OCI-M2 (cell line): ENCODE results near the gene ALAS1.

ENCODE experiments used
- DNase-seq: peaks from one replicate; lab custom pipeline; 2025; ENCODE audit not compliant: unreplicated experiment; lab: John Stamatoyannopoulos, UW

Gene ALAS1

DNA sequence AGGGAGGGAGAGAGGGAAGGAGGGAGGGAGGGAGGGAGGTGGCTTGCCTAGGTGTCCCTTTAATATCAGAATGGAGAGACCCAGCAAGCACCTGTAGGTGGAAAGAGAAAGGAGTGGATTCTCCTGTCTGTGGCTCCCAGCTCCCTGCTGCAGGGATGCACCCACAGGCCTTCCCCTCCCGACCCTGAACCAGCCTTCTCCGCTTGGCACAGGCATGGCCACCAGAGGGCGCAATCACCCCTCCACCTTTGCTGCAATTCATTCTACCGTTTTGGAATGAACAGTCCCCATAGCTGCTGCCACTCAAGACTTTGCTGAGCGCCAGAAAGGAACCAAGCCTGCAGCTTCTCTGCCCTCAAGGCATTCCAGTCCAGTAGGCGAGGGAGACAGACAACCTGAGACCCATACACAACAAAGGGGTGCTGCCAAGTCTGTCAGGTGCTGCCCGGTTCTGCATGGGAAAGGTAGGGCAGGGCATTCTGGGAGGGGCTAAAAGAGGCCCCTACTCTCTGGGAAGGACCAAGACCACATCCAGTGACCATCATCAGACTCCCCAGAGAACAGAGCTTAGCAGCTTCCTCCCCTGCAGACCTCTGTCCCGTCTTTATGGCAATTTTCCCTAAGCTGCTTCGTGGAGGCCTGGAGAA, 22.5 kb downstream of the ALAS1 start:
- peak; percentile 26 for DNase-seq

DNA sequence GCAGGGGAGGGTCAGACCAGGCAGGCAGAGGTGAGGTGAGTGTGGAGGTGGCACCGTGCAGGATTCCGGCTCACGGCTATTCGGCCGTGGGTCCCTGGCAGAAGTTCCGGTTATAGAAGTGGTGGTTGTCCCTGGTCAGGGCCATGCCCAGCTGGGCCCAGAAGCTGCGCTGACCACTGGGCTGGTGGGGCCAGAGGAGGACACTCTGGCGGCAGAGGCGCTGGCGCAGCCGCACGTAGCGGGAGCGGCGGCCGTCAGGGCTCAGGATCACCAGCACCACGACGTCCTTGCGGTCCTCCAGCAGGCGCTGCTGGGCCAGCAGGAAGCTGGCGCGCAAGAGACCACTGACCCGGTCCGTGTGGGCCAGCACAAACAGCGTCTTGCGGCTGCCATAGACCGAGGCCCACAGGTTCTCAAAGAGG, 23.2 kb downstream of the ALAS1 start:
- no peak for DNase-seq

DNA sequence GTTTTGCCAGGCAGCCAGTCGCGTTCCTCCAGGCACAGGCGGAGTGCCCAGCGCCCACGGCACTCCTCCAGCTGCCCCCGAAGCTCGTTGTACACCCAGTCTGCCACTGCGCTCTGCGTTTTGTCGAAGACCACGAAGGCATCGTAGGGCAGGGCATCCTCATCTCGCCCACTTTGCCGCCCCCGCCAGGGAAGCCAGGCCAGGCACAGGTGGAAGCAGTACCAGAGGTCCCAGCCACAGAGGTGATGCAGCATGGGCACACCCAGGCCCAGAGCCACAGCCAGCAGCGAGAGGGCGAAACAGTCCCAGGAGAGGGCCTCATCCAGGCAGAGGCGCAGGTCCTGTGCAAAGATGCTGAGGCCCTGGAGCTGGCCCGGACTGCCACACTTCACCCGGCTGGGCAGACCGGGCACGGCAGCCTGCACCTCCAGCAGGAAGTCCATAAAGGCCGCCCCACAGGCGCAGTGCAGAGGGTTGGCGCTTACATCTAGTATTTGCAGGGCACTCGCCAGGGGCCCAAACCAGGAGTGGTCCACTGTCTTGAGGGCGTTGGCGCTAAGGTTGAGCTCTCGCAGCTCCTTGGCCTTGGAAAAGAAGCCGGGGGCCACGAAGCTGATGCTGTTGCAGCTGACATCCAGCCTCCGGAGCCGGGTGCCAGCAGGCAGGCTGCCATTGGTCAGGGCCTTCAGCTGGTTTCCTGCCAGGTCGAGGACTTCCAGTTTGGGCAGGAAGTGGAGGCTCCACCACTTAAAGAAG, 23.8 kb downstream of the ALAS1 start:
- DNase-seq = no peak

DNA sequence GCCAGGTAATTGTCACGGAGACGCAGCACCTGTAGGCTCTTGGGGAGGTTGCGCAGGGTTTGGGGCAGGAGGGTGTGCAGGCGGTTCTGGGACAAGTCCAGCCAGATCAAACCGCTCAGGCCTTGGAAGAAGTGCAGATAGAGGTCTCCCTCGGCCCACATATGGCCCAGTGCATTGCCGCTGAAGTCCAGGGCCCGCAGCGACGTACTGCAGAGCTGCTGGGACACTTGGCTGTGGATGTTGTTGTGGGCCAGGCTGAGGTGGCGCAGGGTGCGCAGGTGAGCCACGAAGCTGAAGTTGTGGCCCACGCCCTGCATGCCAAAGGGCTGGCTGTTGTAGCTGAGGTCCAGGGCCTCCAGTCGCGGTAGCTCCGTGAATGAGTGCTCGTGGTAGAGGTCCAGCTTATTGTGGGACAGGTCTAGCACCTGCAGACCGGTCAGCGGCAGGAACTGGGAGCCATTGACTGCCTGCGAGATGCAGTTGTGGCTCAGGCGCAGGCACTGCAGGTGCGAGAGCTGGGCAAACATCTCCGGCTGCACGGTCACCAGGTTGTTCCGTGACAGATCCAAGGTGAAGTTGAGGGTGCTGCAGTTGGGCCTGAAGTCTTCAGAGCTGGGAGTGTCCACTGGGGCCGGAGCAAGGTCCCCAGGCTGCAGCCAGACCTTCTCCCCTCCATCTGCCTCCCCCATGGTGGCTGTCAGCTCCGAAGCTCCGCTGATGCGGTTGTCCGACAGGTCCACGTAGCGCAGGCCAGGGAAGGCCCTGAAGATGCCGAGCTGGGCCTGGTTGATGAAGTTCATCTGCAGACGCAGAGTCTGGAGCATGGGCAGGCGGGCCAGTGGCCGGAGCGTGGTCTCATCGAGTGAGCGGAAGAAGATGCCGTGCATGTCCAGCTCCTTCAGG, 24.6 kb downstream of the ALAS1 start:
- DNase-seq = no peak

DNA sequence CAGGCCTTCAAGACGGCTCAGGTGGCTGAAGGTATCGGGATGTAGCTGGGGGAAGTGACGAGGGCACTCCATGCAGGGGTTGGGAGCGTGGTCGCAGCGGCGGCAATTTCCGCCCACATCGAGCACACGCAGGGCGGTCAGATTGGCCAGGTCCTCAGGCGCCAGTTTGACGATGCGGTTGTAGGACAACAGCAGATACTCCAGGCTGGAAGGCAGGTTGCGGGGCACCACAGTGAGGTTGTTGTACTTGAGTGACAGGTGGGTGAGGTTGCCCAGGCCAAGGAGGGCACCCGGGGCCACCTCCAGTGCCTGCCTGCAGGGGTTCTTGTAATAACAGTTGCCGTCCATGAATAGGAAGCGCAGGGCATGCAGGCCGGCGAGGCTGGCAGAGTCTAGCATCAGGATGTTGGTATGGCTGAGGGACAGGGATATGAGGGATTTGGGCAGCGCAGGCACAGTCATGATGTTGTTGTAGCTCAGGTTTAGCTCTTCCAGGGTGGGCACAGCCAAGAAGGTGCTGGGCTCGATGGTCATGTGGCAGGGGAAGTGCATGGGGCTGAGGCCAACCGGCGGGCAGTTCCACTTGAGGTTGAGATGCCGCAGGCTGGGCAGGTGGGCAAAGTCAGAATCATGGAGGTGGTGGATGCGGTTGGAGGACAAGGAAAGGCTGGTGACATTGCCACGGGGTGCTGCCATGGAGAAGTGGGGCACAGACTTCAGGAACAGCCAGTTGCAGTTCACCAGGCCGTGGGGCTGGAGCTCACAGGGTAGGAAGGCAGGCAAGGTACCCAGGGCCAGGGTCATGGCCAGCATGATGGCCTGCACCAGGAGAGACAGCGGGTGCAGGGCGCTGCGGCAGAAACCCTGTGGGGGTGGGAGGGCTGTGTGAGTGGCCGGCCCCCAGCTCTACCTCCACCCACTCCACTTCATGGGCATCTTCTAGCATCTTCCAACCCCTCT, 25.8 kb downstream of the ALAS1 start:
- no peak for DNase-seq

DNA sequence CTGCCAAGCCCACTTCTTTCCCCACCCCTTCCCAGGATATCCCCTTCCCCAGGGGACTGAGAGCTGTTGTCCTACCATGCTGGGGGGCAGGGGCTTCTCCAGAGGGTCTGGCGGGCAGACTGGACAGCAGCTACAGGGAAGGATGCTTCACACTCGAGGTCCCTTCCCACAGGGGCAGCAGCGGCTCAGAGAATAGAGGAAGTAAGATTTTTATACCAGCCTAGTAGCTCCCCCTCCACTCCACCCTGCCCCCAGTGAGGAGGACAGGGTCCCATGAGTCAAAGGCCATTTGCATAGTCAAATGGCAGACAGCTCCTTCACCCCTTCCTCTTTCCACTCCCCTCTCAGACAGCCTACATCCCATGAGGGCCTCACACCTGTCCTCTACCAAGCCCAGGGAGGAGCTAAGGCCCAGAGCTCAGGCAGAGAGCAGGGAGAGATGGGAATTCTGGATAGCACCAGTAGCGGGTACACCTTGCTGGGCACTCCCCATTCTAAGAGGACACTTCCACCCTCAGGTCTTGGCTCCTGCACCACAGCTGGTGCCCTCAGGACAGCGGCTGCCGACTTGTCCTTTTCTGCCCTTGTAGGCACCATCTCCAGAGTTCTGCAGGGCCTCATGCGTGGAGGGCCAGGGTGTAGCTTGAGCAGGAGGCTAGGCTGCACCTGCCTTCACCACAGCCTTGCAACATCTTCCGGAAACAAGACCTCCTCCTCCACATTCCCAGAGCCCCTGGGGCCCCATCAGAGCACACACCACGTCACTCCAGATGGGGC, 27.7 kb downstream of the ALAS1 start, which contains the start of gene TLR9:
TSS of gene TLR9 (minus strand) at position 194 of the 777 bp plus-strand sequence. CDS start at position 78, 116 bp downstream.
- no peak for DNase-seq

DNA sequence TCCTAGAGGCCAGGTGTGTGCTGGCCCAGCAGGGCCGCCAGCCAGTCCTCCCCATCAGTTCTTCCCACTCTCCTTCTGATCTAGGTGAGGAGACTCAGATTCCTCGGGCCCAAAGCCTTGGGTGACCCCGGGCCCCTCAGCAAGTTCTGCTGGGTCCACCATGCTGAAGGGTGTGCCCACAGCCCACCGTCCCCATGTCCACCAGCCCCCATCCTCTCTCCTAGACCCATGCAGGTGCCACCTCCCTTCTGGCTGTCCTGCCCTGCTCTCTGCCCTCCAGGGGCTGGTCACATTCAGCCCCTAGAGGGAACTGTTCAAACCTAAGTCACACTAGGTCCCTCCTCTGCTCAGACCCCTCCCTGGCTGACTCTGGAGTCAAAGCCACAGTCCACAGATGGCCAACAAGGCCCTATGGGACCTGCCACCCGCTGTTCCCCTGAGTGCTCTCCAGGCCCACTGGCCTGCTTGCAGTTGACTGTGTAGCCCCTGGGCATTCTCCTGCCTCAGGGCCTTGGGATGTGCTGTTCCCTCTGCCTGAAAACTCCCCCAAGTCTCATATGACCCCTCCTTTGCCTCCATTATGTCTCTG, 28.4 kb downstream of the ALAS1 start:
- DNase-seq = no peak

DNA sequence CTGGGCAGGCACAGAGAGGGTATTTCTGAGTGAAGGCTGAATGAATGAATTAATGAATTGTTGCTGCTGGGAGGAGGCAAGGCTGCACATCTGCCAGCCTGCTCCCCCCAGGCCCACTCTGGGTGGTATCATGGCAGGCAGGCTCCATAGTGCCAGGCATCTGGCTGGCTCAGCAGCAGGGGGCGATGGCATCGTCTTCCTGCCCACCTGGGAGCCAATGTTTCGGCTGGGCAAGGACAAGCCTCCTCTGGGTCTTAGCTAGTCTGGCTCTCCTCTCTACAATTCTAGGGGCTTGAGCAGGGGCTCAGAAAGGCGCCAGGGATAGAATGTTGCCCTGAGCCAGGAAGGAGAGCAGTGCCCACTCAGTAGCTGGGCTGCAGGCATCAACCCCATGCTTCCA, 29.2 kb downstream of the ALAS1 start:
- DNase-seq = no peak

DNA sequence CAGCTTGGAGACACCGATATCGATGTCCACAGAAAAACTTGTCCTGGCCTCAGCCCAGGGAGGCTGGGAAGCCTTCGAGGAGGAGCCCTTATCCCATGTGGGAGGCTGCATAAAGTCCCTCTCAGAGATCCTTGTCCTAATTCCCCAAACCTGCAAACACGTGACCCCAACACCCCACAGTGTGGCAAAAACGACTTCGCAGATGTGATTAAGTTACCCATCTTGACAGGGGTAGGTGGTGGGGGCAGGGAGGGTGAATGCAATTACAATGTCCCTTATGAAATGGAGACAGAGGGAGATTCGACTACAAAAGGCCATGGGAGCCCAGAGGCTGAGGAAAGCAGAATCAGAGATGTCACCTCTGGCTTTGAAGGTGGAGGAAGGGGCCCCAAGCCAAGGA, 29.8 kb downstream of the ALAS1 start:
- no peak for DNase-seq

DNA sequence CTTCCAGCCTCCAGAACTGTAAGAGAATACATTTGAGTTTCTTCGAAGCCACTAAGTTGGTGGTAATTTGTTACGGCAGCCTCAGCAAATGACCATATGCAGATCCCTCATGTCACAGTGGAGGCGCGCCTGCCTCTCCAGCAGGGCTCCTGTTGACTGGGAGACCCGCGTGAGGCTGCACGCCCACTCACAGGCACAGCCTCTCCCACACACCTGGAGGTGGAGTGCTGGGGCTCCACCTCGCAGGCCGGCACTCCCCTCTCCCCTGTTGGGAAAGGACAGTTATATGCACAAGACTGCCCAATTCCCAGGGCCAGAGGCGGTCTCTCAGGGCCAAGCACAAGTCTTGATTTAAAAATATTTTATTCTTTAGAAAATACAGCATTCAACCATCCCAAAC, 30.3 kb downstream of the ALAS1 start:
- no peak for DNase-seq

DNA sequence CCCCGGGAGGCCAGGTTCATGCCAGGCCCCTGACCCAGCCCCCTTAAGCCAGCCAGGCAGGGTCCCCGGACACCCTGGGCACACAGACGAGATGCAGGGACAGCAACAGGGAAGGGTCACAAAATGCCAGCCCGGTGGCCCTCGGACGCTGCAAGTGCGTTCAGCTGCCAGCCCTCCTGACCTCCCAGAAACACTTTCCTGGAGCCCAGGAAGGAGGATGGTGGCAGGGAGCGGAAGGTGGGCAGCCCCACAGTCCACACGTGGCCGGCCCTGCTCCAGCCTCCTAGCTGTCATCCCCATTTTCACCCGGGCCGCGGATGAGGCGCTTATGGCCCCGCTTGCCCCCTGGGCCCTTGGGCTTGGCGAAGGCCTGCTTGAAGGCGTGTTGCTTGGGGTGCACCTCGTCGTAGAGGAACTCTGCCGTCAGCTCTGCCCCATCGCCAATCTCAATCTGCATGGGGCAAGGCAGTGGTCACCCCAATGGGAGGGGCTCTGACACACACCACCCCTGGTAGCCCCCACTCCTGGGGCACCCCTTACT, 30.9 kb downstream of the ALAS1 start:
- no peak for DNase-seq

DNA sequence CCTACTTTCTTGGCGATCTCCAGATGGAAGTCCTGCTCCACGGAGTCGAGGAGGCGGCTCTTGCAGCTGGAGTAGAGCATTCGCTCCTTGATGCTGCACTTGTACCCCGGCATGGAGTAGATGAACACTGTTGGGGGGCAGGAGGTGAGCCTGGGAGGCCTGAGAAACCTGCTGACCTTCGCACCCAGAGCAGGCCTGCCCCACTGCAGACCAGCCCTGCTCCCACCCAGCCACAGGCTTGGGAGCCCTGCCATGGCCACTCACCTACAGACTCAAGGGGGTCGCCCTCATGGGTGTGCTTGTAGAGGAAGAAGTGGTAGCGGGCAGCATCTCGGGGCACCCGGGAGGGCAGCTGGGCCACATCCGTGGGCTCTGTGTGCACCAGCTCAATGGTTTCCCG, 31.7 kb downstream of the ALAS1 start:
- no peak for DNase-seq

DNA sequence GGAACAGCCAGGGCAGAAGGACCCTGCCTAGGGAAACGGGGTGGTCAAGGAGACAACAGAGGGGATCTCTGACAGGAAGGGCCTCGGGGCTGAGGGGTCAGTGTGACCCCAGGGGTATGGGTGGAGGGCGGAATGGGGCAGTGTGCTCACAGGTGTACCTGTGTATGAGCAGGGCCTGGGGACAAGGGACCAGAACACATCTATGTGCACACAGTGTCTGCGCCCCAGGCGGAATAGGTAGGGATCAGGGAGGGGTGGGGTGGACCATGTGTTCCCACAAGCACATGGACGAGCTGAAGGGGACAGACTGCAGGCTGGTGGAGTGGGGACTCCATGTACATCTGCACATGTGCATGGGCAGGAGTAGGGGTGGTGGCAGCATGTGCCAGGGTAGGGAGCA, 32.5 kb downstream of the ALAS1 start:
- no peak for DNase-seq

DNA sequence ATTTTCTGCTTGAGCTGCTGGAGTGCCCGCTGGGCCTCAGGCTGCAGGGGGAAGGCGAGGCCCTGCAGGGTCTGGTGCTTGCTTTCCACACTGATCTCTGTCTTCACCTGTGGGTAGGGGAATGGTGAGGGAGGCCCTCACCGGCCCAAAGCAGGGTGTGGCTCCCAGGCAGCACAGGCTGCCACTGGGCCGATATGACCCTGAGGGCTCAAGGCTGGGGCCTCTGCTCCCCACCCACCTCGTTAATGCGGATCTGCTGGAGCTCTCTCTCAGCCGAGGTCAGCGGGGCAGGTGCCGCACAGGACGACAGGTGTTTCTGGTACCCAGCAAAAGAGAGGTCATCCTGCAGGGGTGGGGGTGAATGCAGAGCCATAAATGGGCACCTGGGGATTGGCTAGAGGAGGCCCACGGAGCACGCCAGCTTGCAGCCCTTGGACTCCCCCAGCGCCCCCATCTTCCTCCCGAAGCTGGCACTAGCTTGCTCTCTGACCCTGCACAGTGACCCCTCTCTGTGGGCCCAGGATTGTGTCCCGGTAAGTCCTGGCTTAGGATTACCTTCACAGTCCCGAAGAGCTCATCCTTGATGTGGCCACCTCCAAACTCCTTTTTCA, 33.0 kb downstream of the ALAS1 start:
- no peak for DNase-seq

DNA sequence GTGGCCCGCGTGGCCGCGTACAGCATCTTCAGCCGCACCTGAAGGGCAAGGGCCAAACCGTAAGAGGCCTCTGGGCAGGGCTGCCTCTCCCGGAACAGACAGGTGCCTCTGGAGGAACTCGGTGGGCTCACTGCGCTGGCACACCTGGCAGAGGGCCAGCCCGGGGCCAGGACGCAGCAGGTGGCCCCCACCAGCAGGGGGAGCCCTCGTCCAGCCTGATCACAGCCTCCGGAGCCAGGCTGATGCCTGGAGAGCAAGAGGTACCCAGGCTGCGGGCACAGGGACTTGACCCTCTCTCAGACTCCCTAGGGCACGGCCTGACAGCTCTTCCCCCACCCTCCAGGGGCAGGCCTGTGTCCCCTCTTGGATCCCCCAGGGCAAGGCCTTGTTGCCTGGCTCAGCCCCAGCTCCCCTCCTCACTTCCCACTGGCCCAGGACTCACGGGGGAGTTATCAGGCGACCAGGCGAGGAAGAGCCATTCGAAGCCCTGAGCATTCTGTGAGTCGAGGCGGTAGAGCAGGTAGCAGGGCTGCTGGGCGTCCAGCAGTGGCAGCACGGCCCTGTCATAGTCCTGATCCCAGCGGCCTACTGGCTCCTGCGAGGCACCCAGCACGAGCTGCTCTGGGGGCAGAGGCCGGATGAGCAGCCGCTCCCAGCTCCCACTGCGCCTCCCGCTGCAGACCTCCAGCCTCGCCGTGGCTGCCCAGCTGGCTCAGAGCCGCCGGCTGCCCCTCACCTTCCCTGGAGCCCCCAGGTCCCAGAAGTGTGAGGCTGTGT, 33.7 kb downstream of the ALAS1 start:
- DNase-seq = no peak

DNA sequence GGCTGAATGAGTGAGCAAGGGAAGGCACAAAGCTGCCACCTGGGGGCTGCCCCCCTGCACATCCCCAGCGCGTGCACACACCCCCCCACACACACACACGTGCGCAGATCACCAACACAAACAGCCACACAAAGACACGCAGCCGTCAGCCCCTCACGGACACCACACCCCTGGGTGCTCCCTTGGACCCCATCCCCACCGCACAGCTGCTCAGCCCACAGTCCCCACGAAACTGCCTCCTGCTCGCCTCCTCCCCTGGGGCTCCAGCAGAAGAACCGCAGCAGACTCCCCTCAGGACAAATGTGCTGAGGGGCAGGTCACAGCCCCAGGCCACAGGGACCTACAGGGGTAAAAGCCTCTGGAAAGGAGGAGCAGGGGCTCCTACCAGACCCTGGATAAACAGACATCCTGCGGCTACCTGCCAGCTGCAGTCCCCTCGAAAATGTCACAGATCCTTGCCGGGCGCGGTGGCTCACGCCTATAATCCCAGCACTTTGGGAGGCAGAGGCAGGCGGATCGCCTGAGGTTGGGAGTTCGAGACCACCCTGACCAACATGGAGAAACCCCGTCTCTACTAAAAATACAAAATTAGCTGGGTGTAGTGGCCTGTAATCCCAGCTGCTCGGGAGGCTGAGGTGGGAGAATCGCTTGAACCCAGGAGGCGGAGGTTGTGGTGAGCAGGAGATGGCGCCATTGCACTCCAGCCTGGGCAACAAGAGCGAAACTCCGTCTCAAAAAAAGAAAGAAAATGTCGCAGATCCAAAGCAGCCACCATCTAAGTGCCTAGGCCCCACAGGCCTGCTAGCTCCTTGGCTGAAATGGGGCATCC, 34.5 kb downstream of the ALAS1 start:
- no peak for DNase-seq

DNA sequence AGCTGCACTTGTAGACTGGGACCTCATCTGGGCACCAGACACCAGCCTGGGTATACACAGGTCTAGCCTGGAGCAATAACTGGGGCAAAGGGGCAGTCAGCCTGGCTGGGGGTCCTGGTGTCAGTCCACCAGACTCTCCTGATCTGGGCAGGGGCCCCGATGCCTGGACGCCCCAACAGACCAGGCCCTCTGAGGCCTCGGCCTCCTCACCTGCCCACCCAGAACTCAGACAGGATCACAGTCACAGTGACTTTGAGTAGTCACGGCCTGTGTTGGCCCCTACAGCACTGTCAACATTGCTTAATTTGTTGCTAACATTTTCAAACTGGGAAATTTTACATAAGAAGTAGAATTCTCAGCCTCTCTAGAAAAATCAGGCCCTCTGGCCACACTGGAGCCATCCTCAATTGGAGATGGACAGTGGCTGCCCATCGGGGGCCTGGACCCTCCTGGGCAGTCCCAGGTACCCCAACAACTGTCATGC, 35.2 kb downstream of the ALAS1 start:
- no peak for DNase-seq
